ENCODE data around the gene SCYGR8. TPM values are rescaled to one million over a fixed set of nuclear protein-coding genes. Genes with fewer than 3 reads are reported as not detected.

Gene SCYGR8
- total and polyA plus RNA-seq, 2 donors (not counting 3 experiments of a cell fraction or from before 2014, with no cell fraction given) = not detected

- ChIA-PET POLR2A (no interaction called here), CTCF (no interaction called here)
- H3K27me3 ChIP-seq (ENCODE audit: control insufficient read depth in 2 of 2, insufficient read depth in 2 of 2, low read length in 2 of 2) = no peaks in the 10 kb centered on the region
- no peaks in the 10 kb centered on the region for H3K9me1 ChIP-seq (replicated peaks; ENCODE audit: control insufficient read depth, extremely low read depth, insufficient read depth, low read length)
- H3K79me2 ChIP-seq (ENCODE audit: control insufficient read depth, insufficient read depth, low read length) = no peaks in the 10 kb centered on the region
- H3K9ac ChIP-seq (replicated peaks; ENCODE audit: extremely low read depth, insufficient read depth, low read length) = no peak overlapping the region
- intact Hi-C loops (cut with micrococcal nuclease) (no loop called here), dilution Hi-C loops (cut with MboI; ENCODE audit: extremely low pct_ligation_motif_present, low sequenced_read_pairs) (no loop called here)
- H3K4me1 ChIP-seq (ENCODE audit: control insufficient read depth, extremely low read depth, insufficient read depth, low read length) = peaks cover 5% of the 10 kb centered on the region
- no peaks in the 10 kb centered on the region for H3K9me3 ChIP-seq (replicated peaks; ENCODE audit: control insufficient read depth, insufficient read depth, low read length)
- H2AFZ ChIP-seq (ENCODE audit: low read depth, low read length) = no peak overlapping the region
- no TSS peak for BruUV-seq (replicated peaks)
- H3K4me3 ChIP-seq (replicated peaks in 1 of 3; ENCODE audit: insufficient read depth in 1 of 3, low read depth in 1 of 3, low read length in 3 of 3) = no peak overlapping the region
- H3K4me2 ChIP-seq (ENCODE audit: insufficient read depth, low read length) = no peak overlapping the region
- H4K20me1 ChIP-seq (replicated peaks; ENCODE audit: control insufficient read depth, extremely low read depth, insufficient read depth, low read length) = no peaks in the 10 kb centered on the region
- no peak overlapping the region for H3K27ac ChIP-seq (ENCODE audit: insufficient read depth, low read depth, low read length)
- FAIRE-seq (no peak), DNase-seq (ENCODE audit: low read depth, low spot score) (no peak)
- H3K36me3 ChIP-seq (ENCODE audit: control insufficient read depth in 2 of 2, extremely low read depth in 1 of 2, insufficient read depth in 2 of 2, low read length in 2 of 2) = no peaks in the 10 kb centered on the region
- no peak for TF ChIP-seq POLR2A (IDR thresholded peaks at IDR 0.05; ENCODE audit: low read depth, low read length)
- TF ChIP-seq EZH2 (IDR thresholded peaks at IDR 0.05; ENCODE audit: borderline replicate concordance, low read depth, low read length, severe bottlenecking) = no peak
- no peak for TF ChIP-seq GATA2 (IDR thresholded peaks at IDR 0.05; ENCODE audit: insufficient read depth, insufficient read length, low read depth, low read length)
- no peak for TF ChIP-seq MAX (IDR thresholded peaks at IDR 0.05; ENCODE audit: insufficient read depth, insufficient read length)
- no peak for TF ChIP-seq POLR2AphosphoS5 (IDR thresholded peaks at IDR 0.05; ENCODE audit: insufficient read depth, low read depth, low read length)
- TF ChIP-seq MYC (IDR thresholded peaks at IDR 0.05; ENCODE audit: low read depth, low read length) = no peak
- no peak for TF ChIP-seq CTCF (IDR thresholded peaks at IDR 0.05; ENCODE audit: extremely low read depth in 1 of 2, insufficient read depth in 1 of 2, low read depth in 1 of 2, low read length in 2 of 2)
- TF ChIP-seq FOS (IDR thresholded peaks at IDR 0.05; ENCODE audit: borderline replicate concordance, insufficient read depth, low read length) = no peak
- TF ChIP-seq JUN (IDR thresholded peaks at IDR 0.05; ENCODE audit: borderline replicate concordance, insufficient read depth, insufficient read length, low read depth) = no peak
These were observed 47.5 kb downstream of the SCYGR8 start for GRCh38 chr2:227793148-227793712.

Small RNA genes within 50 kb of the gene (small RNA-seq; reads per million reads assigned to genes)
- gene RNA5SP121 (ENCODE audit: insufficient read depth, insufficient read length, low read depth, low replicate concordance) = not detected
- gene SNRPGP8 (ENCODE audit: insufficient read depth, insufficient read length, low read depth, low replicate concordance) = not detected

Other genes starting within 250 kb of the SCYGR8 start
- gene SCYGR2, start 147.0 kb upstream of the SCYGR8 start, total RNA-seq = not detected in 2 replicates
- gene SCYGR2, start 147.0 kb upstream of the SCYGR8 start, polyA plus RNA-seq = not detected in 2 replicates
- gene SCYGR3, start 131.1 kb upstream of the SCYGR8 start, total RNA-seq = not detected in 2 replicates
- not detected in 2 replicates for gene SCYGR3, start 131.1 kb upstream of the SCYGR8 start, polyA plus RNA-seq
- not detected in 2 replicates for gene SCYGR4, start 128.4 kb upstream of the SCYGR8 start, total RNA-seq
- not detected in 2 replicates for gene SCYGR4, start 128.4 kb upstream of the SCYGR8 start, polyA plus RNA-seq
- gene SCYGR5, start 79.1 kb upstream of the SCYGR8 start, total RNA-seq = not detected in 2 replicates
- gene SCYGR5, start 79.1 kb upstream of the SCYGR8 start, polyA plus RNA-seq = not detected in 2 replicates
- not detected in 2 replicates for gene SLC19A3, start 27.9 kb upstream of the SCYGR8 start, total RNA-seq
- gene SLC19A3, start 27.9 kb upstream of the SCYGR8 start, polyA plus RNA-seq = 0.01 and 0.13 TPM in 2 replicates
- not detected in 2 replicates for gene SCYGR6, start 21.1 kb upstream of the SCYGR8 start, total RNA-seq
- not detected in 2 replicates for gene SCYGR6, start 21.1 kb upstream of the SCYGR8 start, polyA plus RNA-seq
- not detected in 2 replicates for gene SCYGR7, start 17.6 kb upstream of the SCYGR8 start, total RNA-seq
- gene SCYGR7, start 17.6 kb upstream of the SCYGR8 start, polyA plus RNA-seq = not detected in 2 replicates
- 0.53 TPM in 1 of 2 replicates, not detected in the other for gene CCL20, start 67.9 kb downstream of the SCYGR8 start, total RNA-seq
- gene CCL20, start 67.9 kb downstream of the SCYGR8 start, polyA plus RNA-seq = 0.16 and 0.32 TPM in 2 replicates
- gene DAW1, start 125.7 kb downstream of the SCYGR8 start, total RNA-seq = 2.0 and 3.2 TPM in 2 replicates
- 0.75 and 1.2 TPM in 2 replicates for gene DAW1, start 125.7 kb downstream of the SCYGR8 start, polyA plus RNA-seq

Measured in endothelial cell of umbilical vein (primary cell).